Esophagus squamous epithelium (tissue), 5 donors: ENCODE measurements around the gene ZNF594. TPM values are rescaled to one million over a fixed set of nuclear protein-coding genes. Genes with fewer than 3 reads are reported as not detected.
A peak's percentile ranks its signal among the peaks of the same experiment; 100 is the strongest.
"Not testable (repeated sequence)": the region's sequence is repeated elsewhere in the genome, so short reads cannot be mapped to it uniquely, and the experiment has no call there.

ENCODE experiments used
- DNase-seq: peaks from one replicate; lab custom pipeline; 2025; lab: John Stamatoyannopoulos, UW
- H3K27ac ChIP-seq, 4 donors: fragments of 200-600 bp; sonication (generic); one replicate each; pipeline ENCODE4 v1.5.1; 2016 to 2019; ENCODE audit warnings: mild to moderate bottlenecking in 1 of 4
- H3K27me3 ChIP-seq, 4 donors: fragments of 200-600 bp; sonication (generic); 1 replicate in 3 of 4; 2 replicates in 1 of 4; pipeline versions ENCODE4 v1.5.1 to v1.6.0; 2017 to 2021; ENCODE audit warnings: antibody characterized with exemption in 1 of 4
- H3K36me3 ChIP-seq, 3 donors: fragments of 200-600 bp; sonication (generic); one replicate each; pipeline ENCODE4 v1.5.1; 2016 to 2019
- H3K4me1 ChIP-seq, 3 donors: fragments of 200-600 bp; sonication (generic); one replicate each; pipeline ENCODE4 v1.5.1; 2017 to 2019
- H3K4me3 ChIP-seq, 4 donors: fragments of 200-600 bp; sonication (generic); 1 replicate in 3 of 4; 2 replicates in 1 of 4; pipeline ENCODE4 v1.5.1; 2016 to 2019; ENCODE audit warnings: mild to moderate bottlenecking in 2 of 4, moderate library complexity in 1 of 4
- H3K9me3 ChIP-seq, 3 donors: fragments of 200-600 bp; sonication (generic); one replicate each; pipeline ENCODE4 v1.5.1; 2016 to 2019
- CTCF ChIP-seq, 6 experiments: fragments of 450-650 bp in 4 of 6; fragments of 200-600 bp in 2 of 6; sonication (generic) in 2 of 6; IDR thresholded peaks; one replicate each; pipeline ENCODE4 v1.5.1; 2016 to 2019; ENCODE audit warnings: antibody characterized with exemption in 6 of 6, mild to moderate bottlenecking in 4 of 6, moderate library complexity in 4 of 6
- POLR2A ChIP-seq, 4 donors: fragments of 450-650 bp; IDR thresholded peaks; one replicate each; pipeline ENCODE4 v1.6.1; 2017; ENCODE audit warnings: antibody characterized with exemption in 4 of 4, mild to moderate bottlenecking in 4 of 4, moderate library complexity in 3 of 4
- WGBS, 2 donors: methylation state at CpG; one replicate each; pipeline ENCODE4 v1.1.5; 2018; 5-methylcytosine and 5-hydroxymethylcytosine counted together
- intact Hi-C: fragments of 100-400 bp; cut with DNase I; formaldehyde crosslinking; loops from one replicate; pipeline ENCODE4 v1.15.0; 2022
- total RNA-seq, 4 donors: library from RNA; depleted of rRNA; stranded (reverse); fragments of >200 nt; gene quantifications; one replicate each; pipeline ENCODE4 v1.1.0, GENCODE V29; 2016
- donor health status: DM: yes; HTN: yes; CAD: no.

Gene ZNF594
- total RNA-seq, 4 donors from 2014 or later = 2.0 to 13.4 (median 5.1) TPM

- DNase-seq = no peak
- H3K4me1 ChIP-seq = no peaks in the 10 kb centered on the region
- no peaks in the 10 kb centered on the region for H3K27me3 ChIP-seq
- H3K9me3 ChIP-seq = peaks cover 0 to 5% (median 3%) of the 10 kb centered on the region in 3 donors
- H3K27ac ChIP-seq = peak within 1 kb of the TSS in 2 of 4 donors; percentile 25 to 61
- WGBS, 2 donors = 87 to 91% methylated on average over 8 to 10 of the region's 19 CpGs
- no peak for TF ChIP-seq CTCF (IDR thresholded peaks at IDR 0.05)
- TF ChIP-seq POLR2A (IDR thresholded peaks at IDR 0.05) = peak in 1 of 4 donors; percentile 69
- peak within 1 kb of the TSS in 2 of 4 donors; percentile 18 to 40 for H3K4me3 ChIP-seq
- peaks cover 0 to 9% (median 0%) of the 10 kb centered on the region in 3 donors for H3K36me3 ChIP-seq
- intact Hi-C loops = no loop called here
Observed at GRCh38 chr17:5234645-5235576, 43.2 kb upstream of the ZNF594 start, which contains the start of gene SCIMP. Gene SCIMP, minus strand, starts transcription at chr17:5234860. Its CDS starts 105 bp downstream, at chr17:5234755.

- WGBS, 2 donors = 72 to 91% methylated on average over 3 to 5 of the region's 7 CpGs
- H3K36me3 ChIP-seq, DNase-seq, H3K27me3 ChIP-seq, intact Hi-C loops, H3K9me3 ChIP-seq, H3K4me1 ChIP-seq: not testable (repeated sequence)
- H3K27ac ChIP-seq = peak overlapping the region in 2 of 4 donors; percentile 25 to 61
- H3K4me3 ChIP-seq = peak overlapping the region in 1 of 4 donors; percentile 40
Observed at GRCh38 chr17:5233492-5233891, 41.8 kb upstream of the ZNF594 start.

- H3K9me3 ChIP-seq = no peaks in the 10 kb centered on the region
- H3K27ac ChIP-seq = peak overlapping the region in 1 of 4 donors; percentile 47
- no peak for DNase-seq
- WGBS, 2 donors = 91% methylated on average over 11 to 14 of the region's 15 CpGs
- H3K4me1 ChIP-seq = no peaks in the 10 kb centered on the region
- TF ChIP-seq POLR2A (IDR thresholded peaks at IDR 0.05) = peak in 1 of 4 donors; percentile 7
- TF ChIP-seq CTCF (IDR thresholded peaks at IDR 0.05) = no peak
- intact Hi-C loops = no loop called here
- no peak overlapping the region for H3K4me3 ChIP-seq
- peaks cover 0 to 22% (median 0%) of the 10 kb centered on the region in 3 donors for H3K36me3 ChIP-seq
- H3K27me3 ChIP-seq = no peaks in the 10 kb centered on the region
Observed at GRCh38 chr17:5226940-5227878, 35.5 kb upstream of the ZNF594 start.

- no peak overlapping the region for H3K27ac ChIP-seq
Observed at GRCh38 chr17:5225668-5226457, 34.2 kb upstream of the ZNF594 start.

GRCh38 chr17:5221912-5222311, 30.2 kb upstream of the ZNF594 start:
- Histone ChIP-seq H3K27ac (peak overlapping the region in 2 of 4 donors; percentile 2 to 49), H3K36me3 (peaks cover 0 to 39% (median 0%) of the 10 kb centered on the region in 3 donors)
- H3K4me3 ChIP-seq, H3K27me3 ChIP-seq, H3K9me3 ChIP-seq, DNase-seq, intact Hi-C loops, H3K4me1 ChIP-seq: not testable (repeated sequence)
- WGBS, 2 donors = 84 to 87% methylated on average over 8 to 12 of the region's 12 CpGs

More at GRCh38 chr17:5225668-5226457, 34.2 kb upstream of the ZNF594 start:
- Histone ChIP-seq H3K27me3 (no peaks in the 10 kb centered on the region), H3K4me3 (no peak overlapping the region), H3K9me3 (no peaks in the 10 kb centered on the region), H3K4me1 (no peaks in the 10 kb centered on the region), H3K36me3 (peaks cover 0 to 22% (median 0%) of the 10 kb centered on the region in 3 donors)
- no peak for DNase-seq
- TF ChIP-seq POLR2A (IDR thresholded peaks at IDR 0.05) = no peak
- no peak for TF ChIP-seq CTCF (IDR thresholded peaks at IDR 0.05)
- WGBS, 2 donors = 81 to 85% methylated on average over 17 of the region's 17 CpGs
- intact Hi-C loops = no loop called here
